Right lobe of liver (tissue), 6 donors: ENCODE results near the gene LPXN. TPM values are rescaled to one million over a fixed set of nuclear protein-coding genes. Genes with fewer than 3 reads are reported as not detected.

ENCODE experiments used
- ATAC-seq, 4 donors: fragments of 200-7000 bp; cut with Tn5 transposase; one replicate each; pipeline ENCODE4 v1.9.1; 2020; ENCODE audit warnings: mild to moderate bottlenecking in 4 of 4, moderate library complexity in 4 of 4
- DNase-seq, 3 donors: peaks; one replicate each; pipeline ENCODE4 v3.0.0-alpha.2; 2020
- H3K27ac ChIP-seq, 3 donors: fragments of 200-600 bp; one replicate each; pipeline ENCODE4 v1.8.0; 2022
- H3K27me3 ChIP-seq, 2 donors: fragments of 200-600 bp; one replicate each; pipeline ENCODE4 v1.8.0; 2022
- H3K36me3 ChIP-seq, 4 donors: fragments of 200-600 bp; sonication (generic) in 1 of 4; one replicate each; pipeline versions ENCODE4 v1.5.1 to v1.8.0; 2017 to 2022; ENCODE audit warnings: control low read depth in 1 of 4
- H3K4me1 ChIP-seq, 4 donors: fragments of 200-600 bp; sonication (generic) in 1 of 4; one replicate each; pipeline versions ENCODE4 v1.5.1 to v1.8.0; 2017 to 2022; ENCODE audit warnings: control low read depth in 1 of 4
- H3K4me3 ChIP-seq, 3 donors: fragments of 200-600 bp; one replicate each; pipeline ENCODE4 v1.8.0; 2022
- H3K9me3 ChIP-seq, 4 donors: fragments of 200-600 bp; sonication (generic) in 1 of 4; one replicate each; pipeline versions ENCODE4 v1.5.1 to v1.8.0; 2017 to 2022; ENCODE audit warnings: control low read depth in 1 of 4
- CTCF ChIP-seq, 4 donors: fragments of 200-600 bp in 3 of 4; fragments of 450-650 bp in 1 of 4; IDR thresholded peaks; one replicate each; pipeline versions ENCODE4 v1.5.1 to v1.8.0; 2016 to 2022; ENCODE audit warnings: antibody characterized with exemption in 4 of 4, mild to moderate bottlenecking in 2 of 4
- POLR2A ChIP-seq: fragments of 450-650 bp; IDR thresholded peaks from one replicate; pipeline ENCODE4 v1.6.1; 2017; ENCODE audit warnings: antibody characterized with exemption, mild to moderate bottlenecking
- WGBS: methylation state at CpG from one replicate; pipeline ENCODE4 v1.1.6; 2018; ENCODE audit warnings: low coverage, low lambda C conversion rate; ENCODE audit not compliant: insufficient coverage; ENCODE audit errors: missing lambda C conversion rate; 5-methylcytosine and 5-hydroxymethylcytosine counted together
- intact Hi-C, 2 donors: fragments of 100-400 bp; cut with DNase I; formaldehyde crosslinking; loops; one replicate each; pipeline versions ENCODE4 v1.11.2 to v1.14.1; 2022
- total RNA-seq, 6 experiments: library from RNA; depleted of rRNA in 2 of 6; stranded (reverse); fragments of >200 nt in 2 of 6; fragmentation: NEBNext Ultra II Directional in 3 of 6; extraction: Animal tissue kit (Norgen Biotek cat#: 25700) in 3 of 6; gene quantifications; one replicate each; pipeline versions ENCODE4 v1.1.0 to v1.2.4, GENCODE V29; 2016 to 2023
- donor health status: DM: no; HTN: yes; CAD: no.
- donor health status: DM: no; HTN: no; CAD: no.
- donor health status: DM: no; HTN: no; CAD: no.
- donor health status: DM: no; HTN: yes; CAD: no.
- donor health status: DM: no; HTN: yes; CAD: no.

Gene LPXN
- total RNA-seq, 6 experiments from 2014 or later: 3.9 to 8.4 (median 5.5) TPM

- WGBS: 100% methylated on average over 1 of the region's 1 CpG
- Histone ChIP-seq H3K36me3 (peaks cover 0 to 67% (median 11%) of the 10 kb centered on the region in 4 donors), H3K9me3 (no peaks in the 10 kb centered on the region), H3K4me1 (no peaks in the 10 kb centered on the region), H3K27ac (no peak overlapping the region), H3K27me3 (no peaks in the 10 kb centered on the region), H3K4me3 (no peak overlapping the region)
- TF ChIP-seq POLR2A (no peak), CTCF (IDR thresholded peaks at IDR 0.05) (no peak)
- intact Hi-C loops: no loop called here
- no peak for ATAC-seq
- no peak for DNase-seq
These were observed 28.8 kb downstream of the LPXN start for GRCh38 chr11:58546841-58547240.

DNA sequence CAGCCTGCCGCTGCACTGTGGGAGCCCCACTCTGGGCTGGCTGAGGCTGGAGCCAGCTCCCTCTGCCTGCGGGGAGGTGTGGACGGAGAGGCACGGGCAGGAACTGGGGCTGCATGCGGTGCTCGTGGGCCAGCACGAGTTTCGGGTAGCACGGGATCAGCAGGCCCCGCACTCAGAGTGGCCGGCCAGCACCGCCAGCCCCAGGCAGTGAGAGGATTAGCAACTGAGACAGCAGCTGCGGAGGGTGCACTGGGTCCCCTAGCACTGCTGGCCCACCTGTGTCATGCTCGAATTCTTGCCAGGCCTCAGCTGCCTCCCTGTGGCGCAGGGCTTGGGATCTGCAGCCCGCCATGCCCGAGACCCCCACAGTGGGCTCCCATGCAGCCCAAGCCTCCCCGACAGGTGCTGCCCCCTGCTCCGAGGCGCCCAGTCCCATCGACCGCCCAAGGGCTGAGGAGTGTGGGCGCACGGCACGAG is 43.8 kb downstream of the LPXN start:
- DNase-seq: no peak
- H3K4me3 ChIP-seq: no peak overlapping the region
- intact Hi-C loops: no loop called here
- H3K36me3 ChIP-seq: peaks cover 0 to 17% (median 0%) of the 10 kb centered on the region in 4 donors
- no peak for TF ChIP-seq CTCF (IDR thresholded peaks at IDR 0.05)
- no peak for TF ChIP-seq POLR2A
- WGBS: 0% methylated on average over 1 of the region's 25 CpGs
- no peaks in the 10 kb centered on the region for H3K9me3 ChIP-seq
- H3K27ac ChIP-seq: no peak overlapping the region
- no peak for ATAC-seq
- no peaks in the 10 kb centered on the region for H3K27me3 ChIP-seq
- H3K4me1 ChIP-seq: no peaks in the 10 kb centered on the region

GRCh38 chr11:58530236-58530635 is 45.4 kb downstream of the LPXN start:
- DNase-seq: no peak
- Histone ChIP-seq H3K27ac (no peak overlapping the region), H3K36me3 (peaks cover 0 to 17% (median 0%) of the 10 kb centered on the region in 4 donors)

DNA sequence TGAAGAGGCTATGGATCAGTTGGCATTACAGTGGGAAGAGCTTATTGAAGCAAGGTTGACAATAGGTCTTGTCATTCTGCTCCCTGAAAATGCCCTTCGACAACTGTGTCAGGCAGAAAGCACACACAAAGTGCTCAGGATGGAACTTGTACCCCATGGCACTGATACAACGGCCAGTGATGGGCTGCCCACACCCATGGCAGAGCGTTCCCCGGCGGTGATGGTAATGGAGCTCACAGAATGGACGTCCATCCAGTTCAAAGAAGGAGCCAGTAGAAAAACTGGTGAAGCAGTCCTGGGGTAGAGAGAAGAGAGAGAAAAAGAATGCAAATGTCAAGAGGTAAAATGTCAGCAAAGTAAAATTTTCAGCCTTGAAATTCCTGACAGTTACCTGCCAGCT is 48.2 kb downstream of the LPXN start:
- H3K27ac ChIP-seq: no peak overlapping the region
- intact Hi-C loops: no loop called here
- no peaks in the 10 kb centered on the region for H3K4me1 ChIP-seq
- H3K9me3 ChIP-seq: no peaks in the 10 kb centered on the region
- no peak overlapping the region for H3K4me3 ChIP-seq
- 92% methylated on average over 6 of the region's 6 CpGs for WGBS
- DNase-seq: no peak
- H3K36me3 ChIP-seq: peaks cover 0 to 12% (median 0%) of the 10 kb centered on the region in 4 donors
- no peak for ATAC-seq
- TF ChIP-seq POLR2A (no peak), CTCF (IDR thresholded peaks at IDR 0.05) (no peak)
- H3K27me3 ChIP-seq: no peaks in the 10 kb centered on the region

More at GRCh38 chr11:58530236-58530635, 45.4 kb downstream of the LPXN start:
- H3K4me1 ChIP-seq: no peaks in the 10 kb centered on the region
- no peaks in the 10 kb centered on the region for H3K27me3 ChIP-seq
- no peaks in the 10 kb centered on the region for H3K9me3 ChIP-seq
- 100% methylated on average over 2 of the region's 3 CpGs for WGBS
- ATAC-seq: no peak
- no peak overlapping the region for H3K4me3 ChIP-seq
- no peak for TF ChIP-seq POLR2A
- TF ChIP-seq CTCF (IDR thresholded peaks at IDR 0.05): no peak
- intact Hi-C loops: no loop called here

GRCh38 chr11:58526721-58527120 is 48.9 kb downstream of the LPXN start:
- ATAC-seq (no peak), DNase-seq (no peak)
- TF ChIP-seq CTCF (IDR thresholded peaks at IDR 0.05) (no peak), POLR2A (no peak)
- no peaks in the 10 kb centered on the region for H3K4me1 ChIP-seq
- no peak overlapping the region for H3K27ac ChIP-seq
- no peak overlapping the region for H3K4me3 ChIP-seq
- no peaks in the 10 kb centered on the region for H3K27me3 ChIP-seq
- intact Hi-C loops: no loop called here
- H3K9me3 ChIP-seq: no peaks in the 10 kb centered on the region
- H3K36me3 ChIP-seq: peaks cover 0 to 12% (median 0%) of the 10 kb centered on the region in 4 donors
- WGBS: 57% methylated on average over 3 of the region's 3 CpGs
